HG03108 (cell line): ENCODE measurements around the gene CFAP221.

ENCODE experiments used
- ATAC-seq: cut with Tn5 transposase; IDR thresholded peaks from one replicate; pipeline ENCODE4 v1.9.1; 2021; ENCODE audit warnings: moderate library complexity; ENCODE audit not compliant: unreplicated experiment

The CFAP221 gene

DNA sequence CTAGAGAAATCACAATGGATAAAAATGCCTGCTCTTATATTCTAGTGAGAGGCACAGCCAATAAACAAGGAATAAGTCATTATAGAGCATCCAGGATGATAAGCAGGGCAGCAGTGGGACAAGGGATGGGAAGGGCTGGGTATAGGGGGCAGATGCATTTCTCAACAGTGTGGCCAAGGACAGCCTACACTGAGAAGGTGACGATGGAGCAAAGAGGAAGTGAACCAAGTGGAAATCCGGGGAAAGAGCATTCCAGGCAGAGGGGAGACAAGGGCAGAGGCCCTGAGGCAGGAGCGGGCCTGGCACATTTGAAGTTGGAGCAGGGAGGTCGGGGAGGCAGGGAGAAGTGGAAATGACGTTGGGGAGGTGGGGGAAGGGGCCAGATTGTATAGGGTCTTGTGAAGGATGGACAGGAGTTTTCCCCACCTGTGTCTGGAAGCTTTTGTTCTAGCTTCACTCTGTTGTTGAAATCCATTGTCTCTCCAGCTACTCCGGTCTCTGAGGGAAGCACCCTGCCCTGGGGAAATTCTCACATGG is 152.3 kb downstream of the CFAP221 start:
- no peak for ATAC-seq

DNA sequence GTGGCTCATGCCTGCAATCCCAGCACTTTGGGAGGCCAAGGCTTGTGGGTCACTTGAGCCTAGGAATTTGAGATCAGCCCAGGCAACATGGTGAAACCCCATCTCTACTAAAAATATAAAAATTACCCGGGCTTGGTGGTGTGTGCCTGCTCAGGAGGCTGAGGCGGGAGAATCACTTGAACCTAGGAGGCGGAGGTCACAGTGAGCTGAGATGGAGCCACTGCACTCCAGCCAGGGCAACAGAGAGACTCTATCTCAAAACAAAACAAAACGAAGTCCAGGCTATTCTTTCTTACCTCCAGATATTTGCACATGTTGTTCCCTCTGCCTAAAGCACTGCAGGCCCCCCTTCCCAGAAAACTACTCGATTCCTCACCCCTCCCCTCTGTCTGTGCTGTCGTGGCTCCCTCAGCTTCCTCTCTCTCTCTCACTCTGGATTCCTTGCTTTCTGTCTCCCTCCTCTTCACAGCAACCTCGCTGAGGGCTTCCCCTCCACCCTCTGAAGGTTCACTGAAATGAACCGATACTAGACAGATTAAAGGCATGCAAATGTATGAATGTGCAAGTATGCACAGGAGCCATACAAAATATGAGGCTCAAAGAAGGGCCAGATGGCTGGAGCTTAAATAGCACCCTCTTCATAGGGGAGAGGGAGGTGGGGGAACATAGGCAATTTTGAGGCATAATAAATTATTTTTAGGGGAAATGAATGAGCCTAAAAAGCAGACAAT is 153.2 kb downstream of the CFAP221 start:
- ATAC-seq, result peak; percentile 90

DNA sequence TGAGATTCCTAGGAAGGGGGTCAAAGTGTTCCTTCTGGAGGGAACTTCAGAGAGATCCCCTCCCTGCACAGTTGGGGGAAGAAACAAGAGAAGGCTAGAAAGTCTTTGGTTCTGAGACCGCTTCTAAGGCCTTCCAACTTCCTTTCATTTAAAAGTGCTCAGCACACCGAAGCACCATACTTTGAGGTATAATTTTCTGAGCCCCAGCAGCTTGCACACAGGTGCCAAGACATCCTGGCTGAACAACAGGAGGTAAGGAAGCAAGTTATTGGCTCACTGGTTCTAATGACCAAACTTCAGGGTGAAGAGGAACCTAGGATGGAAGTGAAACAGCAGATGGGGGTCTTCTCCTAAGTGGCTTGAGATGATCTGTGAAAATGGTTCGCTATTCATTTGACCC is 154.0 kb downstream of the CFAP221 start:
- no peak for ATAC-seq

DNA sequence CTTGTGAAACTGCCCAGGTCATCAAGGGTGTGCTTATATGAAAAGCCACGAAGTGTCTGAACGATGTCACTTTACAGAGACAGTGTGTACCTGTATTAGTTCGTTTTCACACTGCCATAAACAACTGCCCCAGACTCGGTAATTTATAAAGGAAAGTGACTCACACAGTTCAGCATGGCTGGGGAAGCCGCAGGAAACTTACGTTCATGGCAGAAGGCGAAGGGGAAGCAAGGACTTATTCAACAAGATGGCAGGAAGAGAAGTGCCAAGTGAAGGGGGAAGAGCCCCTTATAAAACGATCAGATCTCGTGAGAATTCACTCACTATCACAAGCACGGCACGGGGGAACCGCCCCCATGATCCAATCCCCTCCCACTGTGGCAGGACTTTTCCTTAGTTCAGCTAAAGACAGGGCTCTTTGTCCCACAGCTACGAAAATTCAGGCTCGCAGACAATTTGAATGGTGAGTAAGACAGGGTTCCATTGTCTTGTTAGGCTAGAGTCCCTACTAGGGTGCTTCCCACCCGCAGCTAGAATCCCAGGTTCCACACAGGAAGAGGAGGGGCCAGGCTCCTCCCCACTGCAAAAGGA is 154.9 kb downstream of the CFAP221 start:
- no peak for ATAC-seq

DNA sequence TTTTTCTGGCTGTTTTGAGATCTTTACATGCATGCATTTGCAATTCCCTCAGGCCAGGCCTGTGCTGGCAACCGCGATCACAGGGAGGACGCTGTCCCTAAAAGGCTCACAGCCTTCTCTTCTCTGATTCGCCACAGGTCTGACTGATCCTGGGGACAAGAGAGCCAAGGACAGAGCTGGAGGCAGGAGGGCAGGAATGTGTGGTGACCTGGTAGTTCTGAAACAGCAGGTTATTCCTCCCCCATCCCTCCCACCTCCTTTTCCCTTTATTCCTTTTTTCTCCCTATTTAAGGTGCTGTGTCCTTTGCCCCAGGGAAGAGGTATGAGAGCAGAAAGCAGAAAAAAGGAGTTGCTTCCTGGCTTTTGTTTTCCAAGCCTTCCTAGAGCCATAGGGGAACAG is 156.6 kb downstream of the CFAP221 start:
- ATAC-seq, result no peak

DNA sequence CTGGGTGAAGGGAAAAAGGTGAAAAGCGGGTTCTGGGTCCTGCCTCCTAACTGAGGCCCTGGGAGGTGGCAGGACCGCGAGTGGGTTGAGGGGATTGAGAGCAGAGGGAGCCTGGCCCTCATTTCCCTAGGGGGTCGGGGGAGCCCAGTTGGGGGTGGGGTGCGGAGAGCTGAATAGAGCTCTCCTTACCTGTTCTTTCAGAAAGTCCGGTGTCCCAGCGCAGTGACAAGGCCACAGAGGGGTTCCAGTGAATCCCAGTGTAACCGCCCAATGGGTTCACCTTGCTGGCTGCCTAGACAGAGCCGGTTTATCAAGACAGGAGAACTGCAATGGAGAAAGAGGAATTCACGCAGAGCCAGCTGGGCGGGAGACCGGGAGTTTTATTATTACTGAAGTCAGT is 157.1 kb downstream of the CFAP221 start:
- no peak for ATAC-seq

DNA sequence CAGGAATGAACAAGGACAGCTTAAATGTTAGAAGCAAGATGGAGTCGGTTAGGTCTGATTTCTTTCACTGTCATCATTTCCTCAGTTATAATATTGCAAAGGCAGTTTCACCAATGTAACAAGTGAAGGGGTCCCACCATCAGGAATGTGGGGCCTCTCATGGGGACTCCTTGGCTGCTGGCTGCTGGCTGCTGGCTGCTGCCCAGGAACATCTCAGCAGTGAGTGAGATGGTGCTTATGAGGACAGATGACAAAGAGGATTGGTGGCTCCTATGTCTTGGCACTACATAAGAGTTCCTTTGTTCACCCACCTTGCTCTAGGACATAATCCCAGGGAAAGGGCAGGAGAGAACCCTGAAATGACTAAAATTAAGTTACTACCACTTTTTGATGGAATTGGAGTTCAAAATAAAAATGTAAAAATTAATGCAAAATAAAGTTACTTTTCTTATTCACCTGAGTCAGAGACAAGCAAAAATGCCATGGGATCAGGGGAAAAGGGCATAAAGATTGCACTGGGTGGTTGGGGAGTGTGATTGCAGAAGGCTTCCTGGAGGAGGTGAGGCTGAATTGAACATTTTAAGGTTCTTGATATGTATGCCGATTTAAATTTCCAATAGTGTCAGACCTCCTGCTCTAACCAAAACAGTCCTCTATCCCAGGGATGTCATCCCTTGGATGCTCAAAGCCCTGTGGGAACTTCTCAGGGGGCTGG is 158.1 kb downstream of the CFAP221 start:
- no peak for ATAC-seq

DNA sequence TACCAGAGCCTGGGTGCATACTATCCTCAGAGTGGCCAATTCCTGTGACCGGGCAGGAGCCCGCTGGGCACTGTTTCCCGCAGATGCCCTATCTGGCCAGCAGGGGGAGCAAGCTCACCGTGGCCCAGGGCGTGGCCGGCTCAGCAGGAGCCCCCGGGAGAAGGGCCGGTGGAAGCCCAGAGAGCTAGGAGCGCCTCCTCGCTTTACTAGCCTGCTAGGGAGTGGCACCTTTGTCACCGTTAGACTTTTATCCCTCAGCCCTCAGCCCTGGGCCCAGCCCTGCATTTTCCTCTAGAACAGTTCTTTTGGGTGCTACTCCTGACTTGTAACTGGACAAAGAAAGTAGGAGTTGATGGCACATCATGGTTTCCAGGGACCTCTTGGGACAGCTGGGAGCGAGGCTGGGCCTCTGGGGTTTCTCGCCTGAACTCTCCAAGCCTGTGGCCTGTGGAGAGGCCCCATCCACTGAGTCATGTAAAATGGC is 158.7 kb downstream of the CFAP221 start:
- peak; percentile 87 for ATAC-seq

DNA sequence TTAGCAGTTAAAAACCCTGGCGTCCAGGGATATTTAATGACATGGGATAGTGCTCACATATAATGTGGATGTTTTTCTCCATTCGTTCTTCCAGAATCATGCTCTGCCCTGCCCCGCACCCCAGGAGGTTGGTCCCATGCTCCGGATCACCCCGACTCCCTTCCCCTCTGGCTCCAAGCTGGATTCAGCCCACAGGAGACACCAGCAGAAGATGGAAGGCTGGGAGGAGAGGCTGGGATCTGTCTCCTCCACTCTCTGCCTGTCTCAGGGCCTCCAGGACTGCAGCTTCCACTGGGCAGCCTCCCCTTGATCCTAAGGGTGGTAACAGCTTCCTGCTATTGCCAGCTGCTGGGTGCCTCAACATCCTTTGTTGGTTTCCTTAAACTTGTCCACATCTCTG is 159.3 kb downstream of the CFAP221 start:
- no peak for ATAC-seq

DNA sequence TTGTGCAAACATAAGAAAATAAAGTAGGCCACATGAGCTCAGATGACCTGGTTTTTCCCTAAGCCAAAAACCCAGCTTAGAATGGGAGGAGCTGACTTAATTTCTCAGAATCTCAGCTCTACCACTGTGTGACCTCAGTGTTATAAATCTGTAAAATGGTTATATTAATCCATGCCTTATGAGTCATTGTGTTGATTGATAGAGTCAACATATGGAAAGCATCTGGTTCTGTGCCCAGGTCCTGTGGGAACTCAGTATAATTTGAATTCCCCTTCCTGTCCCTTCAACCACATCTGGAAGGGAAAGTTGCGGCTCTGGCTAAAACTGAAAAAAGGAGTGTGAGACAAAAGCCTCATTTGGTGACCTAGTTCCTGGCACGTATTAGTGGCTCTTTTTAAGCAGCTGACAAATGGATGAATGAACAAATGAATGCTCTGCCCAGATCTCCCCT is 160.4 kb downstream of the CFAP221 start:
- ATAC-seq, result no peak

DNA sequence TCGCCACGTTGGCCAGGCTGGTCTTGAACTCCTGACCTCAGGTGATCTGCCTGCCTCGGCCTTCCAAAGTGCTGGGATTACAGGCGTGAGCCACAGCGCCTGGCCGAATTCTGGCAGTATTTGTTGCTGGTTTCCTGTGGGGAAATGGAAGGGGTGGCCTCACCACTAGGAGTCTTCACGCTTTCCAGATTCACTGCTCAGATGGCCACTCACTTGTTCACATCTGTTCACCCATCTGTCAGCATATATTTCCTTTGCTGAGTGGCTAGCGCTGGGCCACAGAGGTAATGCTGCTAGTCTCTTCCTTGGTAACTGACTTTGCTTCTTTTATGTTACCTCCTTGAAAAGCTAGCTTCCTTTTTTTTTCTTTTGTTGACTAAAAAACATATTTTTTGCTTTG is 162.0 kb downstream of the CFAP221 start:
- no peak for ATAC-seq
